HG03457 (cell line): Measurements from ENCODE around the gene HTR4.

Source experiments
- ATAC-seq: cut with Tn5 transposase; IDR thresholded peaks from one replicate; pipeline ENCODE4 v1.9.1; 2021; ENCODE audit warnings: moderate number of reproducible peaks; ENCODE audit not compliant: unreplicated experiment

The HTR4 gene

DNA sequence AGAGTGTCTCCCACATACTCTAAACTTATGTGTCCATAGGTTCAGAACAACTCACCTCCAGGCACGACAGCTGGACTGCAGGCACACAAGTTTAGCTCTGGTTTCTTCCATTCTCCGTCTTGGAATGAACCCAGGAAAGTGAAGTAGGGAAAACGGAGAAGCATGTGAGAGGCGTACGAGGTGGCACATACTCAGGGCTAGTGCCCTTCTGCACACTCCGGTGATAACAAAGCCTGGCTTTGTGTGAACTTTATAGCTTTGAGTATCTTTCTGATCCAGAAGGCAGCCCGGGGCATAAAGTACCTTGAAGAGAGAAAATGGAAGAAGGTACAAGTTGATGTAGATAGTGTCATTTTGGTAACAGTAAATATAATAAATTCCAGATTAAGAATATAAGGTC is 11.1 kb upstream of the HTR4 start:
- no peak for ATAC-seq

DNA sequence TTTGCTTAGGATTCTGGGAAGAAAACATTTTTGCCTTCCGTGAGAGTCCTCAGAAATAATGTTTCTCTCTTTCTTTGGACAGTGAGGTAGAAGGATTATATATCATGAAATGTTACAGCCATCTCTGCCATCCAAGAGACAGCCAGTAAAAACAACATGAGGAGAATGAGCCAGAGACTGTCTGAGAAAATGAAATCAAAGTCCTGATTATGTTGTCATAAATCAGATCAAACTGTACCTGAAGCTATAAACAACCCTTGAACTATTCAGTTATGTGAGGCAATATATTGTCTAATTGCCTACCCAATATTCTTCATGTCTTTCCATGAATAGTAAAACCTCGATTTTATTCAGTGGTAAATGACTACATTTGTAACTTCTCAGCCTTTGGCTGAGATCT is 9.2 kb upstream of the HTR4 start:
- no peak for ATAC-seq

DNA sequence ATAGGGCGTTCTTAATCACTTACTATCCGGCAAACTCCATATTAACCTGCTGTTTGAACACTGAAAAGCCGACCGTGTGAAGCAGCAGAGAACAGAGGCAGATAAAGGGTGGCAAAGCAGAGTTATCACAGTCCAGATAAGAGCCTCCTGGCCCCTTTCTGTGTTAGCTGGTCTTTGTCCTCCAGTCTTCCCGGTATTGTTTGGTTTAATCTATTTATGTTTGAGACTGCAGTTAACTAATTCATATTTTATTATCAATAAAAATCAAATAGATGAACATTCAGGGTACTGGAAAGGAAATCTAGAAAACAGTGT is 6.0 kb upstream of the HTR4 start:
- ATAC-seq = no peak

DNA sequence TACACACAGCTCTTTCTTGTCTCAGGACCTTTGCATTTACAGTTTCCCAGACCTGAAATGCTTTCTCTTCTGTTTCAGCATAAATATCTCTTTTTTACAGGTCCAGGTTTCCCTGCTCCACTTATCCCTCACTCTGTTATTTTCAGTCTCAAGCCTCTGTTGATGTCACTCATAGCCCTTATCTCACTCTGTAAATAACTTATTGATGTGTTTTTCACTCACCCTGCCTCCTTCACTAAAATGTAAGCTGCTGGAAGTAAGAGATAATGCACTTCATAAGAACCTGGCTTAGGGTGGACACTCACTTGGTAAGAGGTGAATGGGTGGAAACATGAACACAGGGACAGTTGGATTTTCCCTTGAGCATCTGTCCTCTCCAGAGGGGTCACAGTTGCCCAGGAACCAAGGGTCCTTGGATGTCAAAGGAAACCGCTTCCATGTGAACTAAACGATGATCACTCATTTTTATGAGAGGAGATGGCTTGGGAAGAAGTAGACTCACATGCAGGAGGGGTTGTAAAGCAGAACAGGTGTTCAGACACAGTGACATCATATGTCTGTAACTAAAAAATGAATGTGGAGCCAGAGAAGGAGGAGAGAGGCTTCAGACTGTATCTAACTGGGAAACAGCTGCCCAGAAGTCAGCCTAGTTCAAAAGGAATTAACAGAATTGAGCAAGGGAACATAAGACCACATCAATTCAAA is 5.5 kb upstream of the HTR4 start:
- ATAC-seq = no peak

DNA sequence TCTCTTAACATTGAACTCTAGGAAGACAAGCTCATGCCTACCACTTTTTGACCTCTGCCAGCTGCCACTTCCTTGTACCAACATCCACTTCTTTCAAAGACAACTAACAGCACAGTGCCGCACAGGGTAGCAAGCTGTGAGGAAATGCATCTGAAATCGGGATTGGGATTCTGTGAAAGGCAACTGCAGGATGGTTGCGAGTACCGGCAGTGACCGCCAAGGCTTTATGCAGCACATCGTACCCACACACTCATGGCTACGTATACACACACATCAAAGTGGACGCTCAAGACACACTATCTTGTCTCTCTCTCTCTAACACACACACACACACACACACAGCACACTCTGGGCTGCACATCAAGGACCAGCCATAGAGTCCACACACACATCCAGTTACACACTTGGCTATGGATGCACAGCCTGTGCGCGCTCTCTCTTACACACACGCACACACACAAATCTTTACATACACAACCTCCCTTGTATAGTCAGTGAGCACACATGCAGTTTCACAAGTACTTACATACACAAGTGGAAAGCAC is 964 bp downstream of the HTR4 start:
- no peak for ATAC-seq

DNA sequence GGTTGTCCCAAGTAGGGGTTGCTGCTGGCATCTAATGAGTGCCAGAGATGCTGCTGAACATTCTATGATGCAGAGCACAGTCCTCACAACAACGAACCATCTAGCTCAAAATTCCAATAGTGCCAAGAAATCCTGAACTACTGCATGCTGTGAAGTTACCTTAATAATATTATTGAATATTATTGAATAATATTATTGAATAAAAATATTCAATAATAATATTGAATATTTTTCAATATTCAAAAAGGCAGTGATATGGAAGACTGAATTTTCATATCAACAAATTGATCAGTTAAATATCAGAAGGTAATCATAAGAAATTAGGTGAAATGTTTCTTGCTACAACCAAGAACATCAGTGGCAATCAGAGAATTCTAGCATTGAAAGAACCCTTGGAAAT is 2.8 kb downstream of the HTR4 start:
- no peak for ATAC-seq

DNA sequence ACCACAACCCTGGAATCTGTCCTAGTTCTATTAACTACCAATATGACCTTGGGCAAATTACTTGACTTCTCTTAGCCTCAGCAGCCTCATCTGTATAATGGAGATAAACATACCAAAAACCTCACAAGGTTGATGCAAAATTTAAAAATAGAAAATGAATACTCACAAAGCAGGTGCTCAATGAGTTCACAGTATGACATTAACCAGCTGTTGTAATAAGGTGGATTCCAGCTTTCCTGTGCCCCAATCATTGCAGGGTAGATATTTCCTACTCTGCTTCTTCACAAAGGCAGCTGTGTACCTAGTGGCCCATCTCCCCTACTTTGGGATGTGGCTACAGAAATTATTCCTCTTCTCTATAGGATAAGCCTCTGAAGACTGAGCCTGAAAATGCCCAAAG is 8.8 kb downstream of the HTR4 start:
- ATAC-seq = no peak

DNA sequence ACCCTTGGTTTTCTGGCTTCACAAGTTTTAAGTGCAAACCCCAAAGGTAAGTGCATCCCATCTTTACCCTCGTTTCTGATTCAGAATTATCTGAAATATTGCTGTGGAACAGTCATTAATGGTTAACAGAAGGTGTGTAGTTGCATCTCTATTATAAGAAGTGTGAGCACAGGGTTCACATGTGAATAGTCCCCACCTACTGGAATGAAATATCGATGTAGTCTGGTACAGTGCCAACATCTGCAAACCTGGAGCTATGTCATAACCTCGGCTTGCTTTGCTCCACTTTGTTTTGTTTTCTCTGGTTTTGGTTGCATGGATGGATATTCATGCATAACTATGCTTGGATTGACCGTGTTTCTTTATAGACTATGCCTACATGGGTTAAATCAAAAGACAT is 12.6 kb downstream of the HTR4 start:
- ATAC-seq = no peak

DNA sequence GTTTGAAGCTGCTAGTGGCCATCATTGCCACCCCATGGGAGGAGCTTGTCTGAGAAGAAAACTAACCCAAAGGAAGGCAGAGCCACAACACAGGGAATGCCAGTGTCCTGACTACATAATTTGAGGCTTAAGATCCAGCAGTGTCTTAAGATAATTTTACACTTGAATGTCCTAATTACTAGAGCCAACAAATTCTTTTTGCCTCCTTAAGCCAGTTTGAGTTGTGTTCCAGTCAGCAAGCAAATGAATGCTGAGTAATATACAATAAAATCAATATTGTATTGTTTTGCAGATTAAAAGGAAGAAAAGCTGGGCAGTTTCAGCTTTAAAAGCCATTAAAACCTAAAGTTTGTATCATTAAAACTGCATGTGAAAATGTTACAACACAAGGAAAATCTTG is 13.9 kb downstream of the HTR4 start:
- ATAC-seq = no peak

DNA sequence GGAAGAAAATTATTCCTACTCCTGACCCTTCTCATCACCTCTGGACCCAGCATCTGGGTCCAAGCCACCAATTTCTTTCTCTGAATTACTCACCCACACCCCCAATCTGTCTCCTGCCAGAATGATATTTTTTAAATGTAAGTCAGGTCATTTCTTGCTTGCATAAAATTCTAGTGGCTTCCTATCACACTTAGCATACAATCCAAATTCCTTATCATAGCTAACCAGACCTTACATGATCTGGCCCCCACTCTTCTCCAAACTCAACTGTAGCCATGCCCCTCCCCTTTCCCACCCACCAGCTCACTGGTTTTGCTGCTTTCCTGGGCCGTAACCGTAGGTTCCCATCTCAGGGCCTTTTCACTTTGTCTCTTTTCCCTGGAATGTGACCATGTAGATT is 15.2 kb downstream of the HTR4 start:
- ATAC-seq = no peak

DNA sequence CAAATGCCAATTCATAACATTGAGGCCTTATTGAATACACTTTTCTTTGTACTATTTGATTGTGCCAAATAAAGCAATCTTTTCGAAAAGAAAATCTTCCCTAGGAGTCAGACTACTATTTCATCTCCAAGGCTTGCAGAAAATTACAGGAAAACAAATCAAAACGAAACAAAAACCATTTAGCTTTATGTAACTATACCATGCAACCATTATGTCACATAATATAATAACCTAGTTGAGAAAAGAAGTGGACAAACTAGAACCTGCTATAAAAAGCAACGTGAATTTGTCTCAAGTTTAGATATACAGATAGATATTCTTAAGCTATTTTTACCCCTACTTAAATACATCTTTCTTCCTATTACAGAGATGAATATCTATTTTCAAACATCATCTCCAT is 18.0 kb downstream of the HTR4 start:
- ATAC-seq = no peak

DNA sequence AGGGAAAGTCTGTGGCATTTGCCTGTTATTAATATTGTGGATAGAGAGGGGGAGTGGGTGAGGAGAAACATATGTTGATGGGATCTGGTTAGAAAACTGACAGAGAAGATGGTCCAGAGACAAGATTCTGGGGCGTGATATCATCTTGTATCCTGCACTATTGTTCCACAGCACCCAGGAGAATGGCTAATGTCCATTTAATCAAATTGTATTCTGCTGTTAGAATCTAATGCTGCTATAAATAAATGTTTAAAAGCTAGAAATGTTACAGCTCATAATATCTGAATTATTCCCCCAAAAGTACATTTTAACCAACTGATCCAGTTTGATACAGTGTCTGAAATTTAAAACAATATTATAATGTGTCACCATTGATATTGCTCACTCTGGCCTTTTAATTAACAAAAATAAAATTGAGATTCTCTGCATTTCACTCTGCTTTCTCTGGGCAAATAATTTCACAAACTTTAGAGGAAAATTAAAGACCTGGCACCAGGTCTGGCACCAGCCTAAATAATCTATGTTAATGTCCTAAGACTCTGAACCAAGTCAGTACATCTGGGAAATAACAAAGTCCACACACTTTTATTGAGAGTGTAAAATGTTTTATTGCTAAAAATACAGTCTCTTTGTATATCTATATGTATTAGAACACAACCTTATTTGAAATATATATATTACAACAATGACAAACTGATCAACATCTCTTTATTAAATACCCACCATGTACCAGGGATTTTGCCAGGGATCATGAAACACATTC is 18.8 kb downstream of the HTR4 start:
- ATAC-seq = no peak

DNA sequence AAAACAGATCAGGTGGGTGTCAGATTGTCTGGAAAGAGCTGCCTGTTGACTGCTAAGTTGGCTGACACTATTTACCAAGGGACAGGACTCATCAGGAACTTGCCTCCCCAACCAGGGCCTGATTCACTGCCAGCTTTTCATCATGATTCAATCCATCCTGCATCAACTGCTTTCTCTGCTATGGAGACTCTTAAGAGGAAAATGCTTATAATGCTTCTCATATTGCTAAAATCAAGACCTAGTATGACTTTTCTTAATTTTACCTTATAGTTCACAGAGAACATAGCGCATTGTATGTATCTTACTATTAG is 21.3 kb downstream of the HTR4 start:
- ATAC-seq = no peak

DNA sequence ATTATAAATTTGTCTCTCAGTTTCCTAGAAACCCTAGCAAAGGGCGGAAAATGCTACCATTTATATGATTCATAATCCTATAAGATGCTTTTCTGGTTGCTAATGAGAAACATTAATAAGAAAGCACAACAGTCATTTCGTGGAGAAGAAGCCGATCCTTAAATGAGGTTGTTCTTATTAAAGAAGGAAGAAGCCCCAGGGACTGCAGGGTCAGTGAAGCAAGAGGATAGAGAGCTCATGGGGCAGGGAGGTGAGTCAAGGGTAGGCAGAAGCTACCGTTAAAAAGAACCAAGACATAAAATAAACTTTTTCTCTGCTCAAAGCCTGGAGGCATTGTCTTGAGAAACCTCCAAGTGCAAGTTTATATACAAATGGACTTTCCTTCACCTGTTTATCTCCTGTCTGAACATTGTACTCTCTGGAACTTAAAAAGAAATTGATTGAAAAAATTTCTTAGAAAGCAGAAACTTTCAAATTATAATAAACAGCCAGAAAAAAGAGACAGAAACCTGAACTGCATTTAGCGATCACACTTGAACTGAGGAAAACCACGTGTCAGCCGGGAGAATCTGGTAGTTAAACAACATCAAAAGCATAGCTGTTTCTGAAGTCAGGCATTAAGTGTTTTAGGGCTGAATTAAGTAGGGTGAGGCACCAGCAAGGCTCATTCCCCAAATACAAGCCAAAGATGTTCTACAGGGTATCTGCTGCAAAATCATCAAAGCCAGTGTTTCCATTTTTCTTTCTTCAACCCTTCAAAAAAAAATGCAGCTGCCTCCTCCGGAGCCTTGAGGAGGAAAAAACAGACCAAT is 21.9 kb downstream of the HTR4 start:
- ATAC-seq = no peak

DNA sequence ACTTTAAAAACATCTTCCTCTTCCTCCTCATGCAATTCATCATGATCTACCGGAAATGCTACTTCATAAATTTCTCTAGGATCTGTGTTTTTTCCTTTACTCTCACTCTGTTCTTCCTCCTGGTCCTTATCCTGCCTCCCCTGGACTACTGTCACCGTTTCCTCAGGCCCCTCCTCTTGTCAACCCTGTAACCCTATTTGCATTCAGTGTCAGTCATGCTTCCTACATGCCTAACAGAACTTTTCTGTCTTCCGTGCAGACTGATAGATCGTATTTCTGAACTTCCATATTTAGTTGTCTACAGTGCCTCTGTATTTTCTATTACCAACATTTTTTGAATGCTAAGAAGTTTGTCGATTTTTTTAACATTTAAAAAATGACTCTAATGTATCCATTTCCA is 27.3 kb downstream of the HTR4 start:
- ATAC-seq = no peak

DNA sequence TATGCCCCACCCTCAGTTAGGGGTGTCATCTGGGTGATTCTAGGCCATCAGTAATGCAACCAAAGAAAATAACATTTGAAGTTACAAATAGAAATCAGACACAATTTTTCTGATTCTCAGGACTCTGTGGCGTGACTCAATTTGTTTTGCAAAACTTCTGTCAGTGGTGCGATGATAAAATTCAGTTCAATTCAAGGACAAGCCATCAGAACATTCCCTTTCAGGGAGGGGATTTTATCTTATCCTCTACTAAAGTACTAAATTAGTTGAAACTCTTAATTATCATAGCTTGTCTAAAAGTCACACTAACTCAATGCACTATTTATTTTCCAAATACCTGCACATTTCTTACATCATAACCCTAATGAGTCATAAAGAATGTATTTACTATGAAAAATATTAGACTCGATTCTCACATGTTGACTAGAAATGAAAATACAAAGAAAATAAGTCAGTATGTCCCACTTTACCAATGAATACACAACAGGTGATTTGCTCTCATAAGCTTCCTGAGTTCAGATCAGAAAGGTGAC is 28.2 kb downstream of the HTR4 start:
- ATAC-seq = no peak

DNA sequence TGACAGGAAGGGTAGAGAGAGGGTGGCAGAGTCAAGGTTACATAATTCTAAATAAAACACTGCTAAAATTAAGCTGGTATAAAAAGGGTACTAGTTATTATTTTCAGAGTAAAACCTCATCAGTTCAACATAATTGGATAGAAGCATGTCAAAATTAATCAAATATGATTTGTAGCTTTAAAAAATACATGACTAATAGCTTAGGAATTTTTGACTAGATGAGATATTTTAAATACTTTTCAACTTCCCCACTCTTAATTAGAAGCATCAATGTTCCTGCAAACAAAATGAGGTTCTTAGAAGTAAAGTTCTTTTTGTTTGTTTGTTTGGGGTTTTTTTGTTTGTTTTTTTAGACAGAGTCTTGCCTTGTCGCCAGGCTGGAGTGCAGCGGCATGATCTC is 29.1 kb downstream of the HTR4 start:
- ATAC-seq = no peak

DNA sequence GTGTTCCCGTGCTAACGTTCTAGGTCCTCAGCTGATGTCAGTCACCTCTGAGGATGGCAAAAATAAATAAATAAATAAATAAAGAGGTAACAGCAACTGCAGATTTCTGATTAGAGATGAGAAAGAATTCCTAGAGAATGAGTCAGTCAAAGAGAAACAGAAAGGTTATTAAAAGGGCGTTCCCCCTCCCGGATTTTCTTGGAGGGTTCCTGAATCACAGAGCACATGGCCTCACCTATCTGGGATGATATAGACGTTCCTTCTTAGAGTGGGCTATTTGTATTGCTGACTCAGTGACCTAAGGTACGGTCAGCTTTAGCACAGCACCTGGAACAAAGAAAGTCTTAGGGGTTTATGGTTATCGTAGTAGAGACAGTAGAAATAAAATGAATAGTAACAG is 30.6 kb downstream of the HTR4 start:
- no peak for ATAC-seq

DNA sequence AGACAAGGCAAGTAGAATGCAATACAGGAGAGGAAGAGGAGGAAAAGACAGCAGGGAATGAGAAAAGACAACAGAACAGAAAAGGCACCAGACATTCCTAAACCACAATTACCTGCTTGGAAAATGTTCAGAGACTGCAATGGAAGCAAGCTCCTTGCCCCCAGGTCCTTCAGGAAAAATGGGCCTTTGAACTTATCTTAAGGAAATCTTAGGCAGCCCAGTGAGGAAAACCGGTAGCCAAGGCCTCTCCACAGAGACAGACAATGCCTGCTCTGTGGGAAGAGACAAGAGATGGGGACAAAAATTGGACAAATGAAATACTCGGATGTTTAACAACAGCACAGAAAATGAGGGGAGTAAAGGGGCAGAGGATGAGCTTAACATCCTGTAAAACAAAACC is 31.2 kb downstream of the HTR4 start:
- ATAC-seq = no peak

DNA sequence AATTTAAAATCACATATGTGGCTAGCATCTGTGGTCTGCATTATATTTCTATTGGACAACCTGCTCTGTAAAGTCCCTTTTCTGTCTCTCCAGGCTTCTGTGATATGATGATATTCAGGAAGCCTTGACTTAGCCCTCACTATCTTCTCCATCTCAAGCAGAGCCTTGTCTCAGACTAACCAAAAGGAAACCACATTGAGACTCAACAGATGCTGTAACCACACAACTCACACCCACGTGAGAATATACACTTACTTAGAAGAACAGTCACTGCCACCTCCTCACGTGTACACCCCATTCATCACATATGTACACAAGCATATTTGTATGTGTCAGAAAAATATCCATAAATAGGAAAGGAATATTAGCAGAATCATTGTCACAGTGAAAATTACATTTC is 33.6 kb downstream of the HTR4 start:
- peak; percentile 97 for ATAC-seq

DNA sequence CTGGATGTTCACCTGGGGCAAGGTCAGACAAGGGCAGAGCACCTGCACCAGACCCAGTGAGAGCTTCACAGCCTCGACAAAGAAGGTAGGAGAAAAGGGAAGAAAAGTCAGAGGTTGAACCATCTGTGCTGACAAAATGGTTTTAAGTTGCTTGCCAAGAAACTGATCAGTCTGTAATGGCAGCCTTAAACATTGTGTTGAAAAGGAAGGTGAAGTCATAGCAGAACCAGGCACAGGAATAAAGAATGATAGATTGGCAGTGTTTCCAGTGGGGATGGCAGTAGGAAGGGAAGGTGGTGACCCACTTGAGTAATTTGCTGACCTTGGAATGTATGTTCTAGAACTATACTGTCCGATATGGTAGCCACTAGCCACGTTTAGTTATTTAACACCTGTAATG is 34.2 kb downstream of the HTR4 start:
- ATAC-seq = no peak

DNA sequence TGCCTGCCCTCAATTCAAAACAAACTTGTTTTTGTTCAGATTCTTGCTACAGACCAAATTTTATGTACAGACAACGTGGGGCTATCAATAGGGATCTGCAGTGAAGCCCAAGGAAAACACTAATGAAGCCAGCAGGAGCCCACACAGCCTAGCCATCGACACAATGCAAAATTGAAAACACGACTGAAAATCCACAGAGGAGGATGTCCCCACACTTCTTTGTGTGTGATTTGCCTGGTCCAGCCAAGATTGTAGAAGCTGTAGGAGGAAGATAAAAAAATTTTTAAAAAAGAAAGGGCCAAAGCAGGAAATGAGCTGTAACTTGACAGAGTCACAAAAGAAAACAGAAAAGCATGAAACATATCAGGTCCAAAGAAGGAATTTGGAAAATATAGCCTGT is 34.8 kb downstream of the HTR4 start:
- no peak for ATAC-seq
